ENCODE data around the gene IL22RA1. TPM values are rescaled to one million over a fixed set of nuclear protein-coding genes. Genes with fewer than 3 reads are reported as not detected.

IL22RA1 gene
- total and polyA plus RNA-seq, 2 of the 8 experiments (the other 6 are each of a cell fraction or from before 2014, with no cell fraction given), result 0.17 to 0.32 TPM

DNA sequence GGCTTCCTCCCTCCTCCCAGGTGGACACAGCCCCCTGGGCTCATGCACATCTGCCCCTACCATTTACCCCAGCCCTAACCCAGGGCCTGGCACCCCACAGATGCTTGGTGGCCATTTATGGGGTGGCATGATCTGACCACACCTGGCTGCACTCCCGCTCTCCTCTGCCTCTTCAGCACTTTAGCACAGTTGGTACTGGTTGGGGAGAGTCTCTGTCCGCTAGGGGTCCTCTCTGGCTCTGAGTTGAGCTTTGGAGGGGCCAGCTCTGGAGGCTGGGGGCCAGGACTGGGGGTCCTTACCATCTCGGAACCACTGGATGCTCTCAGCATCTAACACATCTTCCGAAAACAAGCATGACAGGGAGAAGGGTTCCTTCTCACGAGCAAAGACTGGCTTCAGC is 48.4 kb downstream of the IL22RA1 start (continued):
- TF ChIP-seq, protein P1, sequence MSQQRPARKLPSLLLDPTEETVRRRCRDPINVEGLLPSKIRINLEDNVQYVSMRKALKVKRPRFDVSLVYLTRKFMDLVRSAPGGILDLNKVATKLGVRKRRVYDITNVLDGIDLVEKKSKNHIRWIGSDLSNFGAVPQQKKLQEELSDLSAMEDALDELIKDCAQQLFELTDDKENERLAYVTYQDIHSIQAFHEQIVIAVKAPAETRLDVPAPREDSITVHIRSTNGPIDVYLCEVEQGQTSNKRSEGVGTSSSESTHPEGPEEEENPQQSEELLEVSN (IDR thresholded peaks at IDR 0.05), result no peak
- TF ChIP-seq CTBP2 (IDR thresholded peaks at IDR 0.05; ENCODE audit: borderline replicate concordance, insufficient read depth, insufficient read length, low read length) (no peak), HDAC6 (IDR thresholded peaks at IDR 0.05; ENCODE audit: low read depth, low read length) (no peak), GTF2F1 (IDR thresholded peaks at IDR 0.05; ENCODE audit: borderline replicate concordance, low read depth, low read length) (no peak), EGR1 (IDR thresholded peaks at IDR 0.05; ENCODE audit: borderline replicate concordance, low read depth, low read length) (no peak), PHF8 (conservative IDR thresholded peaks at IDR 0.05; ENCODE audit: low read depth, low read length) (no peak), SAP30 (IDR thresholded peaks at IDR 0.05; ENCODE audit: insufficient read depth, insufficient replicate concordance, low read length) (no peak), POU5F1 (IDR thresholded peaks at IDR 0.05; ENCODE audit: low read depth, low read length) (no peak)
